Prostate gland (tissue), 2 donors: ENCODE data around the gene RASGEF1B. TPM values are rescaled to one million over a fixed set of nuclear protein-coding genes. Genes with fewer than 3 reads are reported as not detected.

Source experiments
- DNase-seq: peaks from one replicate; pipeline ENCODE4 v3.0.0-alpha.2; 2019; ENCODE audit warnings: low spot score
- H3K27ac ChIP-seq, 2 donors: fragments of 200-600 bp; sonication (generic); 2 replicates each; pipeline ENCODE4 v1.5.1; 2017 to 2019
- H3K27me3 ChIP-seq: fragments of 200-600 bp; sonication (generic); replicated peaks from 2 replicates; pipeline ENCODE4 v1.5.1; 2019; ENCODE audit not compliant: insufficient read depth
- H3K36me3 ChIP-seq, 2 donors: fragments of 200-600 bp; sonication (generic); 1 replicate in 1 of 2; 2 replicates in 1 of 2; pipeline versions ENCODE4 v1.5.1 to v1.8.1; 2017 to 2019
- H3K4me1 ChIP-seq: fragments of 200-600 bp; sonication (generic); replicated peaks from 2 replicates; pipeline ENCODE4 v1.5.1; 2019
- H3K4me3 ChIP-seq, 2 donors: fragments of 200-600 bp; sonication (generic); 2 replicates each; pipeline ENCODE4 v1.5.1; 2017 to 2019
- H3K9me3 ChIP-seq: fragments of 200-600 bp; sonication (generic); 2 replicates; pipeline ENCODE4 v1.5.1; 2017
- POLR2A ChIP-seq: fragments of 450-650 bp; IDR thresholded peaks from one replicate; pipeline ENCODE4 v1.6.1; 2016; ENCODE audit warnings: antibody characterized with exemption, mild to moderate bottlenecking
- POLR2AphosphoS5 ChIP-seq: sonication (generic); formaldehyde crosslinking; IDR thresholded peaks from one replicate; pipeline ENCODE4 v1.6.1; 2017; ENCODE audit warnings: antibody characterized with exemption
- WGBS: methylation state at CpG from one replicate; pipeline ENCODE4 v1.1.5; 2018; 5-methylcytosine and 5-hydroxymethylcytosine counted together
- intact Hi-C: fragments of 100-400 bp; cut with DNase I; formaldehyde crosslinking; loops from one replicate; pipeline ENCODE4 v1.14.2; 2022
- total RNA-seq, 2 donors: library from RNA; depleted of rRNA; stranded (reverse); fragments of >200 nt; gene quantifications; one replicate each; pipeline ENCODE4 v1.1.0, GENCODE V29; 2016
- TF ChIP-seq, protein P1 (sequence below), 4 experiments: fragments of 200-600 bp in 2 of 4; fragments of 450-650 bp in 2 of 4; sonication (generic) in 2 of 4; IDR thresholded peaks; 1 replicate in 3 of 4; 2 replicates in 1 of 4; pipeline ENCODE4 v1.5.1; 2016 to 2019; ENCODE audit warnings: antibody characterized with exemption in 4 of 4, mild to moderate bottlenecking in 2 of 4, moderate library complexity in 2 of 4

Gene RASGEF1B
- total RNA-seq, 2 donors from 2014 or later = 16.4 TPM

DNA sequence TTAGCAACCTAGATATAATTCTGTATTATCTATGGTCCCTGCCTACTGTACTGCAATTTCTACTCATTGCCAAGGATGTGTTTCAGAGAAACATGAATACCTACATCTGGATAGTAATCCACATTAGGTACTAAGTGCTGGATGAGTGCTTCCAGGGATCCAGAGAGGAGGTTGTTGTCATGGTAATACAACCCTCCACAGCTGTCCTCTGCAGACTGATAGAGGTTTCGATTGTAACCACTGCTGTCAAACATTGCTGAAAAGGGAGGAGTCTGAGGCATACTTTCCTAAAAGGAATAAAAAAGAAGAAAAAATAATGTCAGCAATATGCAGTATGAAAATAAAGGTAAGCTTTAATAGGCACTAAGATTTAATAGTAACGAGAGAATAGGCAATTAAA is 12.5 kb downstream of the RASGEF1B start:
- TF ChIP-seq, protein P1, sequence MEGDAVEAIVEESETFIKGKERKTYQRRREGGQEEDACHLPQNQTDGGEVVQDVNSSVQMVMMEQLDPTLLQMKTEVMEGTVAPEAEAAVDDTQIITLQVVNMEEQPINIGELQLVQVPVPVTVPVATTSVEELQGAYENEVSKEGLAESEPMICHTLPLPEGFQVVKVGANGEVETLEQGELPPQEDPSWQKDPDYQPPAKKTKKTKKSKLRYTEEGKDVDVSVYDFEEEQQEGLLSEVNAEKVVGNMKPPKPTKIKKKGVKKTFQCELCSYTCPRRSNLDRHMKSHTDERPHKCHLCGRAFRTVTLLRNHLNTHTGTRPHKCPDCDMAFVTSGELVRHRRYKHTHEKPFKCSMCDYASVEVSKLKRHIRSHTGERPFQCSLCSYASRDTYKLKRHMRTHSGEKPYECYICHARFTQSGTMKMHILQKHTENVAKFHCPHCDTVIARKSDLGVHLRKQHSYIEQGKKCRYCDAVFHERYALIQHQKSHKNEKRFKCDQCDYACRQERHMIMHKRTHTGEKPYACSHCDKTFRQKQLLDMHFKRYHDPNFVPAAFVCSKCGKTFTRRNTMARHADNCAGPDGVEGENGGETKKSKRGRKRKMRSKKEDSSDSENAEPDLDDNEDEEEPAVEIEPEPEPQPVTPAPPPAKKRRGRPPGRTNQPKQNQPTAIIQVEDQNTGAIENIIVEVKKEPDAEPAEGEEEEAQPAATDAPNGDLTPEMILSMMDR (IDR thresholded peaks at IDR 0.05) = no peak
- TF ChIP-seq POLR2A (no peak), POLR2AphosphoS5 (no peak)
- intact Hi-C loops = no loop called here
- no peaks in the 10 kb centered on the region for H3K9me3 ChIP-seq
- 89% methylated on average over 2 of the region's 2 CpGs for WGBS
- H3K27me3 ChIP-seq = no peaks in the 10 kb centered on the region
- no peak overlapping the region for H3K4me3 ChIP-seq
- no peak for DNase-seq
- no peaks in the 10 kb centered on the region for H3K4me1 ChIP-seq
- no peak overlapping the region for H3K27ac ChIP-seq
- H3K36me3 ChIP-seq = no peaks in the 10 kb centered on the region

DNA sequence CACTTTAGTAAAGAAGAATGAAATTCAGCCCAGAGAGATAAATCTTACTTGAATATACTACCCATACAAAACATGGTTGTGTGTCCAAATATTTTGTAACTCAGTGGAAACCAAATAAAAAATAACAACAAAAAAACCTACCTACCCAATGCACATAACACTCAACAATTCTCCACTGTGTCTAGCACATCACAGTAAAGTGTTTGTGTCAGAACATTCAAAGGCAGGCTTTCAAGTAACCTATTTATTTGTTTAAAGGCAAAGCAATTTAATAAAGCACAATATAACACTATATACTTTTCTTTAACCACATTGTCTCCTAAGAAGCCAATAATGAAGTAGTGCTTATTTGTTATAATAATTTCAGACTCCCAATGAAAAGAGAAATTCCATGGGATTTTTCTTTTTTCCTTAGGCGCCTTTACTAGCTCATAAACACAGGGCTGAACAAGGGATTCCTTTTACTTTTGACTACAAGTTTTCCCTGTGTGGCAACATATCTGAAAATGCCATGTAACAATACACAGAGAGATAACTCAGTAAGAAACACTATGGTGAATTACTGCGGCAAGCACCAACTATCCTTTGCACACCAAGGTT is 13.7 kb downstream of the RASGEF1B start:
- no peak for DNase-seq
- WGBS = 81% methylated on average over 2 of the region's 2 CpGs
- no peaks in the 10 kb centered on the region for H3K4me1 ChIP-seq
- TF ChIP-seq, protein P1 (IDR thresholded peaks at IDR 0.05) = no peak
- TF ChIP-seq POLR2AphosphoS5 = no peak
- TF ChIP-seq POLR2A = no peak
- no peak overlapping the region for H3K4me3 ChIP-seq
- intact Hi-C loops = no loop called here
- H3K27ac ChIP-seq = no peak overlapping the region
- no peaks in the 10 kb centered on the region for H3K27me3 ChIP-seq
- no peaks in the 10 kb centered on the region for H3K9me3 ChIP-seq
- H3K36me3 ChIP-seq = no peaks in the 10 kb centered on the region

DNA sequence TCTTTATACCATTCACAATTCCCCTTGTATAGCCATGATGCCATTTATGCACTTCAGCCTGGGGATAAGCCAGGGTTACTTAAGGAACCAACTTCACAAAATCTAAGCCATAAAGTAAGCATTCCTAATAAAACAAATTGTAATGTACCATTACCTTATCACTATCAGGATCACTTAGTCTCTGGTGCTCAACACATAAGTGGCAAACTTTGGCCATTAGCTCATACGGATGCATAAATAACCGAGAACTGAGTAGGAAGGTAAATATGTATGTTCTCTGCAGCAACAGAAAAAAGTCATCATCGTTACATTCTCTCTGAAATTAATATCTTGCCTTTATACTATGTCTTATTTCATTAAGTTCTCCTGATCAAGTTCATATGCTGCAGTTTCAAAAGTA is 14.4 kb downstream of the RASGEF1B start:
- H3K27me3 ChIP-seq = no peaks in the 10 kb centered on the region
- H3K27ac ChIP-seq = no peak overlapping the region
- H3K4me3 ChIP-seq = no peak overlapping the region
- intact Hi-C loops = no loop called here
- H3K36me3 ChIP-seq = no peaks in the 10 kb centered on the region
- H3K4me1 ChIP-seq = no peaks in the 10 kb centered on the region
- no peaks in the 10 kb centered on the region for H3K9me3 ChIP-seq
- 75% methylated on average over 3 of the region's 3 CpGs for WGBS
- TF ChIP-seq POLR2A = no peak
- TF ChIP-seq, protein P1 (IDR thresholded peaks at IDR 0.05) = no peak
- no peak for TF ChIP-seq POLR2AphosphoS5
- DNase-seq = no peak

DNA sequence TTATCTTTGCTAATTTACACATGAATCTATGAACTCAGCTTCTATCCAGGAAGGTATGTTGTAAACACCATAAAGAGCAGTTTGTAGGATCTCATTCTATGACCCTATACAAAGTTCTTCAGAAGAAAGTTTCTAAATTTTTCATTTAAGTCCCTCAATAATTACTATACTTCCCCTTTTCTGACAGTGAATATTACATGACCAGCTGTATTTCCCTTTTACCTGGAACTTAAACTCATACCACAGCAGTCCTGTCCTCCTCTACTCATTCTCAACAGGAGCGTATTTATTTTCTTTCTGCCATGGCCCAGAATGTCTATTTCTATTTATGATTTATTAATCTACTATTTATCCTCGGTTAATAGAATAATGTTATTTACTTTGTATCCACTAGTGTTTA is 15.8 kb downstream of the RASGEF1B start:
- no peak for DNase-seq
- no peaks in the 10 kb centered on the region for H3K4me1 ChIP-seq
- intact Hi-C loops = no loop called here
- H3K9me3 ChIP-seq = no peaks in the 10 kb centered on the region
- no peaks in the 10 kb centered on the region for H3K36me3 ChIP-seq
- no peaks in the 10 kb centered on the region for H3K27me3 ChIP-seq
- 78% methylated on average over 2 of the region's 2 CpGs for WGBS
- TF ChIP-seq, protein P1 (IDR thresholded peaks at IDR 0.05) = no peak
- TF ChIP-seq POLR2AphosphoS5 = no peak
- no peak for TF ChIP-seq POLR2A
- H3K27ac ChIP-seq = no peak overlapping the region
- H3K4me3 ChIP-seq = no peak overlapping the region

DNA sequence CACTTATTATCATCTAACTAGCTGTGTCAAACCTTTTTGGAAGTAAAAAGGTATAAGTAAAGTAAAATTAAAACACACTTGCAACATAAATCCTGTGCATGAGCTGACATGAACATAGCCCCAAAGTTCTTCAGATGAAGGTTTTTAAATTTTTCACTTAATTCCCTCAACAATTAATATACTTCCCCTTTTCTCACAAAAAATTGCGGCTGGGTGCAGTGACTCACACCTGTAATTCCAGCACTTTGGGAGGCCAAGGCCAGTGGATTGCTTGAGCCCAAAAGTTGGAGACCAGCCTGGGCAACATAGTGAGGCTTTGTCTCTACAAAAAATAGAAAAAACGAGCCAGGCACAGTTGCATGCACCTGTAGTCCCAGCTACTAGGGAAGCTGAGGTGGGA is 16.8 kb downstream of the RASGEF1B start:
- no peaks in the 10 kb centered on the region for H3K36me3 ChIP-seq
- intact Hi-C loops = no loop called here
- no peak overlapping the region for H3K27ac ChIP-seq

More for the DNA sequence above, 16.8 kb downstream of the RASGEF1B start:
- Histone ChIP-seq H3K4me1 (no peaks in the 10 kb centered on the region), H3K4me3 (no peak overlapping the region), H3K9me3 (no peaks in the 10 kb centered on the region), H3K27me3 (no peaks in the 10 kb centered on the region)
- WGBS = 80% methylated on average over 2 of the region's 2 CpGs
- DNase-seq = no peak
- no peak for TF ChIP-seq POLR2A
- TF ChIP-seq POLR2AphosphoS5 = no peak
- TF ChIP-seq, protein P1 (IDR thresholded peaks at IDR 0.05) = no peak
